ENCODE results near the gene CDH23. TPM values are rescaled to one million over a fixed set of nuclear protein-coding genes. Genes with fewer than 3 reads are reported as not detected.

CDH23 gene
- polyA plus RNA-seq, 1 donor from 2014 or later, result 6.6 TPM

- Histone ChIP-seq H4K20me1 (ENCODE audit: insufficient read depth) (no peaks in the 10 kb centered on the region), H3K27ac (ENCODE audit: low read length) (no peak overlapping the region), H3K9me2 (ENCODE audit: insufficient read depth, low read length) (no peaks in the 10 kb centered on the region), H3K9ac (ENCODE audit: low read length) (no peak overlapping the region), H3K27me3 (ENCODE audit: insufficient read depth, low read depth, low read length) (no peaks in the 10 kb centered on the region), H2AFZ (ENCODE audit: low read depth, low read length) (no peak overlapping the region), H3K36me3 (ENCODE audit: insufficient read depth, low read length) (no peaks in the 10 kb centered on the region), H3F3A (ENCODE audit: insufficient read depth, low read length, poor library complexity, severe bottlenecking) (no peaks in the 10 kb centered on the region), H3K4me2 (ENCODE audit: low read length) (no peak overlapping the region), H3K79me2 (replicated peaks; ENCODE audit: insufficient read depth, low read length) (no peaks in the 10 kb centered on the region), H3K4me3 (ENCODE audit: low read length) (no peak overlapping the region), H3K9me3 (ENCODE audit: low read length) (no peaks in the 10 kb centered on the region)
- no peak for TF ChIP-seq POLR2AphosphoS5 (IDR thresholded peaks at IDR 0.05)
- TF ChIP-seq TAF1 (IDR thresholded peaks at IDR 0.05; ENCODE audit: low read depth), result no peak
- TF ChIP-seq EP300 (conservative IDR thresholded peaks at IDR 0.05; ENCODE audit: poor library complexity, severe bottlenecking), result no peak
- no peak for TF ChIP-seq EZH2 (IDR thresholded peaks at IDR 0.05; ENCODE audit: borderline replicate concordance, insufficient read depth, low read length, poor library complexity, severe bottlenecking)
- TF ChIP-seq MXI1 (conservative IDR thresholded peaks at IDR 0.05; ENCODE audit: poor library complexity, severe bottlenecking), result no peak
- TF ChIP-seq REST (IDR thresholded peaks at IDR 0.05; ENCODE audit: borderline replicate concordance), result no peak
- no peak for TF ChIP-seq RAD21 (conservative IDR thresholded peaks at IDR 0.05)
- no peak for TF ChIP-seq SMC3 (conservative IDR thresholded peaks at IDR 0.05; ENCODE audit: poor library complexity)
- no peak for TF ChIP-seq CTCF (IDR thresholded peaks at IDR 0.05; ENCODE audit: poor library complexity, severe bottlenecking)
Observed at GRCh38 chr10:71659111-71659634, 262.5 kb downstream of the CDH23 start.

- no peak overlapping the region for H3K27ac ChIP-seq (ENCODE audit: low read length)
- H3K79me2 ChIP-seq (replicated peaks; ENCODE audit: insufficient read depth, low read length), result no peaks in the 10 kb centered on the region
- no peaks in the 10 kb centered on the region for H3K36me3 ChIP-seq (ENCODE audit: insufficient read depth, low read length)
- TF ChIP-seq EP300 (conservative IDR thresholded peaks at IDR 0.05; ENCODE audit: poor library complexity, severe bottlenecking) (no peak), MXI1 (conservative IDR thresholded peaks at IDR 0.05; ENCODE audit: poor library complexity, severe bottlenecking) (no peak), TAF1 (IDR thresholded peaks at IDR 0.05; ENCODE audit: low read depth) (no peak), RAD21 (conservative IDR thresholded peaks at IDR 0.05) (no peak), EZH2 (IDR thresholded peaks at IDR 0.05; ENCODE audit: borderline replicate concordance, insufficient read depth, low read length, poor library complexity, severe bottlenecking) (no peak), REST (IDR thresholded peaks at IDR 0.05; ENCODE audit: borderline replicate concordance) (no peak), SMC3 (conservative IDR thresholded peaks at IDR 0.05; ENCODE audit: poor library complexity) (no peak), POLR2AphosphoS5 (IDR thresholded peaks at IDR 0.05) (no peak), CTCF (IDR thresholded peaks at IDR 0.05; ENCODE audit: poor library complexity, severe bottlenecking) (no peak)
- H3K9ac ChIP-seq (ENCODE audit: low read length), result no peak overlapping the region
- no peak overlapping the region for H3K4me2 ChIP-seq (ENCODE audit: low read length)
- no peaks in the 10 kb centered on the region for H3K9me2 ChIP-seq (ENCODE audit: insufficient read depth, low read length)
- no peaks in the 10 kb centered on the region for H3F3A ChIP-seq (ENCODE audit: insufficient read depth, low read length, poor library complexity, severe bottlenecking)
- no peak overlapping the region for H3K4me3 ChIP-seq (ENCODE audit: low read length)
- no peak overlapping the region for H2AFZ ChIP-seq (ENCODE audit: low read depth, low read length)
- no peaks in the 10 kb centered on the region for H4K20me1 ChIP-seq (ENCODE audit: insufficient read depth)
- H3K9me3 ChIP-seq (ENCODE audit: low read length), result no peaks in the 10 kb centered on the region
- no peaks in the 10 kb centered on the region for H3K27me3 ChIP-seq (ENCODE audit: insufficient read depth, low read depth, low read length)
Observed at GRCh38 chr10:71659737-71660136, 263.0 kb downstream of the CDH23 start.

Measured in neural cell (in vitro differentiated cells).